ENCODE measurements around the gene CSF2RB.

Gene CSF2RB

DNA sequence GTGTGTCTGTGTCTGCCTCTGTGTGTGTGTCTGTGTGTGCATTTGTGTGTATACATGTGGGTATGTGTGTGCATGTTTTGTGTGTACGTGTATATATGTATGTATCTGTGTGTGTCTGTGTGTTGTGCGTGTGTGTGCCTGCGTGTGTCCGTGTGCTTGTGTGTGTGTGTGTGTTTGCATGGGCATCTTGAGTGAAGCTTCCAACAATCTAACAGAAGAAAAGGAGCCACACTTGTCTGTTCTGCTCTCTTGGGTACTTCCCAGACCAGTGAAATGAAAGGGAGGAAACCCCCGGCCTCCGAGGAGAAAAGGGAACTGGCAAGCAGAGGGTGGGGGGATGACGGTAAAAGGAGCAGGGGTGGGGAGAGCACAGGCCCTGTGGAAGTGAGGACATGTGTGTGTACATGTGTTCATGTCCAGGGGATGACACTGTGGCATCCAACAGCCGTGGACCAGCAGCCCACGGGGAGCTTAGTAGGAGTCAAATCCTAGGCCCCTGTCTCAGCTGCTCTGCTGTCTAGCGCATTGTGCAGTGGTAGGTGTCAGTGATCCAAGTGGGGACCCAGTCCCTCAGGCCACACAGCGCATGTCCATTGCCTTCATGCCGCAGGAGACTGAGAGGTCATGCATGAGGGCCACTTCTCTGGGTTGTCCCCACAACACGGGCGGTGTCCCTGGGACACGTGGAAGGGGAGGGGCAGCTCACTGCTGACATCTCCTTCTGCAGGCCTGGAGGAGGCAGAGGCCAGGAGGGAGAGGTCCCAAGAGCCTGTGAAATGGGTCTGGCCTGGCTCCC lies 8.1 kb downstream of the CSF2RB start:
- DNase-seq (ENCODE audit: low spot score), result no peak

DNA sequence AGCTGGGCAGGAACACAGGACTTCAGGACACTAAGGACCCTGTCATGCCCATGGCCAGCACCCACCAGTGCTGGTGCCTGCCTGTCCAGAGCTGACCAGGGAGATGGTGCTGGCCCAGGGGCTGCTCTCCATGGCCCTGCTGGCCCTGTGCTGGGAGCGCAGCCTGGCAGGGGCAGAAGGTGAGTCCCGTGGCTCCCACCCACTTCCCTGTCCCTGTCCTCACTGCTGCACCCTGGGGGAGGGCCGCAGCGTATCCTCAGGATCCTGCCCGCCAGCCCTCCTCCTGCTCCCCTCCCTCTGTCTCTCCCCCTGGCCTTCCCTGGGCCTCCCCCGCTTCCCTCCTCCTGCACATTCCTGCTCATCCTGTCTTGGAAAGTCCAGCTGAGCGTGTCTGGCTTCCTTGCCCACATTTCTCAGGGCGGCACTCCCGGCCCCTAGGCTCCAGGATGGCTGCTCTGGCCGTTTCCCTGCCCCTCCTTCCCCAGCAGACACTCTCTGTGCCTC lies 8.7 kb downstream of the CSF2RB start:
- no peak for DNase-seq (ENCODE audit: low spot score)

DNA sequence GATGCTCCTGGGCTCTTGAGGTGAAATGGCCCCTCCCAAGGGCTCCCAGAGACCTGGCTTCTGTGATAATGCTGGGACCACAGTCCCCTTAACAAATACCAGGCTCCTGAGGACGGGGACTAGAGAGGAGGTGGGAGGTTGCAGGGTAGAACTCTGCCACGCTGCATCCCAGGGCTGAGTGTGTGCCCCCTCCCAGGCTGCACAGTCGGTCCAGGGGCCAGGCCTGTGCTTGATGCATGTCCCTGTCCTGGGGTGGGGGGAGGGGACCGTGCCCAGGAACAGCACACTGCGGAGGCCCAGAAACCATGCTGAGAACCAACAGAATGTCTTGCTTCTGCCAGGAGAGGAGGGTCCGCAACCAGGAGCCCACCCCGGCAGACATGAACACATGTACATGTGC lies 9.3 kb downstream of the CSF2RB start:
- DNase-seq (ENCODE audit: low spot score), result no peak

DNA sequence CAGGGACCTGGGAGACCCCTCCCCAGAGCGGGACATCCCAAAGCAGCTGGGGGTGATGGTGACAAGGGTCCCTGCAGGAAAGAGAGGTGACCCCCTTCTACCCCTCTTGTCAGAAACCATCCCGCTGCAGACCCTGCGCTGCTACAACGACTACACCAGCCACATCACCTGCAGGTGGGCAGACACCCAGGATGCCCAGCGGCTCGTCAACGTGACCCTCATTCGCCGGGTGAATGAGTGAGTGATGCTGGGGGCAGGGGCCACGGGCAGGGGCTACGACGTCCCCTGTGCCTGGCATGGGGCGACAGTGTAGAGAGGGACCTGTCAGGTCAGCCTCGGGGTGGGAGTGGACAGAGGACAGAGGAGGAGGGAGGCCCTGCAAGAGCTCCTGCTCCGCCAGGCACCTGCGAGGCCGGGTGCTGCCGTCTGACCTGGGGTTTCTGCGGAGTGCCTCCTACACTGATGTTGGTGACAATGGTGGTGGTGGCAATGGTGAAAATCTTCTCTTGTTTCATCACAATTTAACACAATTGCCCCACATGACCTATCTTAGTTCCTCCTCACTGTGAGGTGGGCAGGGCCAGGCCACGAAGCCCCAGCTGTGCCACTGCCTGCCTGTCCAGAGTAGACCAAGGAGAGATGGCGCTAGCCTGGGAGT lies 9.8 kb downstream of the CSF2RB start:
- DNase-seq (ENCODE audit: low spot score), result no peak

- no peak for DNase-seq (ENCODE audit: low spot score)
These were observed 10.8 kb downstream of the CSF2RB start for GRCh38 chr22:36924151-36924698.

- no peak for DNase-seq (ENCODE audit: low spot score)
These were observed 12.2 kb downstream of the CSF2RB start for GRCh38 chr22:36925388-36926290.

DNA sequence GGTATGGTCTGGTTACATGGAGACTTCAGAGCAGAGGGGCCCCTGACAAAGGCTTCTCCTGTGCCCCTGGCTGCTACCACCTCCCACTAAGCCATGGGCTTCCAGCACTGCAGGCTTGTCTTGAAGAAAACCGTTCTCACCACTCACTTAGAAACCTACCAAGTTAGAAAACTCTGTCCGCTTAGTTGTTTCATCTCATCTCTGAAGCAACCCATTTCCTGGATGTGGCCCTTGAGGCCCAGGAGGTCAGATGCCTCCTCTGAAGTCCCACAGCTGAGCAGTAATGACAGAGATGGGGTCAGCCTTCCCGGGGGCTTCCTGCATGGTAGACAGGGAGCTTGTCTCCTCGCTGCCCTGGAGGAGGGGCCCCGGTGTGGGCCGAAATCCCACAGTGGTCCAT lies 12.9 kb downstream of the CSF2RB start:
- DNase-seq (ENCODE audit: low spot score), result no peak

- no peak for DNase-seq (ENCODE audit: low spot score)
These were observed 13.4 kb downstream of the CSF2RB start for GRCh38 chr22:36926721-36927435.

GRCh38 chr22:36927671-36928070 lies 14.2 kb downstream of the CSF2RB start:
- no peak for DNase-seq (ENCODE audit: low spot score)

- no peak for DNase-seq (ENCODE audit: low spot score)
These were observed 14.8 kb downstream of the CSF2RB start for GRCh38 chr22:36928196-36928595.

GRCh38 chr22:36928786-36929535 lies 15.5 kb downstream of the CSF2RB start:
- DNase-seq (ENCODE audit: low spot score), result no peak

DNA sequence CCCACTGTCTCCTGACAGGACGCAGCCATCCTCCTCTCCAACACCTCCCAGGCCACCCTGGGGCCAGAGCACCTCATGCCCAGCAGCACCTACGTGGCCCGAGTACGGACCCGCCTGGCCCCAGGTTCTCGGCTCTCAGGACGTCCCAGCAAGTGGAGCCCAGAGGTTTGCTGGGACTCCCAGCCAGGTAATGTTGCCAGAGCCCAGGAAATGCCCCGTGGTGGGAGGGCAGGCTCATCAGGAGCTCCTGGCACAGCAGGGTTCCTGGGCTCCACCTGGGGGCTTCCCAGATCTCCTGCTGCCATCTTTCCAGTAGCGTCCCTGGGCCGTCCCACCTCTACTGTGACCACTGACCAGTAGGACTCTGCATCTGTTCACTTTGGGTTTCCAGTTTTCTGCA lies 16.2 kb downstream of the CSF2RB start:
- DNase-seq (ENCODE audit: low spot score), result no peak

DNA sequence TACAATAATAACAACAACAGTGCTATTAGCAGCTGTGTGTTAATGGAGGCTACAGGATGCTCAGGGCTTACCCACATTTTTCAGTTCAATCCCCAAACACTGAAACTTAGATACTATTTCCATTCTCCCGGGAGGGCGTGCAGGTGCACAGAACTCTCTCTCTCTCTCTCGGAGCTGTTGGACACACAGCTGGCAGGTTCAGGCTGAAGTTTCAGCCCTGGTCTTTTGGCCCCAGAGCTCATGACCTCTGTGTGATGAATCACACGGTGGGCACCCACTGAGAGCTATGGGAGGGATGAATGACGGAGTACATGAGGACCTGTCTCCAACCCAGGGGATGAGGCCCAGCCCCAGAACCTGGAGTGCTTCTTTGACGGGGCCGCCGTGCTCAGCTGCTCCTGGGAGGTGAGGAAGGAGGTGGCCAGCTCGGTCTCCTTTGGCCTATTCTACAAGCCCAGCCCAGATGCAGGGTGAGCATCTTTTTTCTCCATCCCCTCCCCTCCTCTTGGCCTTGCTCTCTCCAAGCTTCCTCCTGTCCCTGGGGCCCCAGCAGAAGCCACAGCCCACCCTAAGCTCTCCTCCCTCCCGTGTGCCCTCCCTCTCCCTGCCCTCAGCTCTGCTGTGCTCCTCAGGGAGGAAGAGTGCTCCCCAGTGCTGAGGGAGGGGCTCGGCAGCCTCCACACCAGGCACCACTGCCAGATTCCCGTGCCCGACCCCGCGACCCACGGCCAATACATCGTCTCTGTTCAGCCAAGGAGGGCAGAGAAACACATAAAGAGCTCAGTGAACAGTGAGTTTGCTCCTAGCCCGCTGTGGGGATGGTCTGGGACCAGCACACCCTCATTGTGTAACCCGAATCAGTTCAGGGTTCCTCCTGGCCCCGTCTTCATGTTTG lies 16.9 kb downstream of the CSF2RB start:
- DNase-seq (ENCODE audit: low spot score), result no peak

GRCh38 chr22:36931446-36931845 lies 18.0 kb downstream of the CSF2RB start:
- DNase-seq (ENCODE audit: low spot score), result no peak

- no peak for DNase-seq (ENCODE audit: low spot score)
These were observed 20.4 kb downstream of the CSF2RB start for GRCh38 chr22:36933629-36934417.

GRCh38 chr22:36934418-36935312 lies 21.2 kb downstream of the CSF2RB start:
- no peak for DNase-seq (ENCODE audit: low spot score)

DNA sequence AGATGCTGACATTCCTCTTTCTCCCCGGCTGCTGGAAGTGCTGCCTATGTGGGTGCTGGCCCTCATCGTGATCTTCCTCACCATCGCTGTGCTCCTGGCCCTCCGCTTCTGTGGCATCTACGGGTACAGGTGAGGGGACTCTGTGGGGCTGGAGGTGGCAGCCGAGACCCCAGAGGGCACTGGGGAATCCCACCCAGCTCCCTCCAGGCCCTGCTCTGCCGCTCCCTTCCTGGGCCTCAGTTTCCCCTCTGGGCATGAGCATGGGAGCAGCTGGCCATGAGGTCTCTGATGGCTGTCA lies 21.8 kb downstream of the CSF2RB start:
- DNase-seq (ENCODE audit: low spot score), result no peak

DNA sequence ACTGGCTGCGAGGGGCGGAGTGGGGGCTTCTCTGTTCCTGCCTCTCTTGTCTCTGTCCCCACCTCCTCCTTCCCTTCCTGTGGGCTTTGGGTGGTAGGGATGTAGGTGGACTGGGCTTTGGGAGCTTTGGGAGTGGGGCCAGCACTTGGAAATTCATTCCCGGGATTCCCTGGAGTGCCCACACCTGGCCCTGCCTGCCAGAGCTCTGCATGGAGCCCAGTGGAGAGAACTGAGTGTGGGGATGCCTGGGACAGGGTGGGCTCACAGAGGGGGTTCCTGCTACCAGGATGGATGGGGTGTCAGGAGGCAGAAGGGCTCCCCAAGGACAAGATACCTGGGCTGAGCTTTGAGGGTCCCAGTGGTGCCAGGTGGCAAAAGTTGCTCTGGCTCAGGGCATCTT lies 22.3 kb downstream of the CSF2RB start:
- DNase-seq (ENCODE audit: low spot score), result no peak
